Hindlimb muscle (tissue), 1 donor: Measurements from ENCODE around the gene FLNC. TPM values are rescaled to one million over a fixed set of nuclear protein-coding genes. Genes with fewer than 3 reads are reported as not detected.

Experiments used
- DNase-seq: peaks from one replicate; pipeline ENCODE4 v3.0.0-alpha.2; 2013
- polyA plus RNA-seq: library from polyadenylated mRNA; unstranded; fragments of 120-200 nt; gene quantifications from one replicate; pipeline ENCODE4 v1.2.1, GENCODE V29; 2013; ENCODE audit not compliant: insufficient read length

Gene FLNC
- polyA plus RNA-seq, 1 donor: 823 TPM

GRCh38 chr7:128894101-128894440 is 63.9 kb downstream of the FLNC start:
- no peak for DNase-seq

- no peak for DNase-seq
These were observed 65.1 kb downstream of the FLNC start for GRCh38 chr7:128895320-128895719.

GRCh38 chr7:128899392-128899791 is 69.2 kb downstream of the FLNC start:
- DNase-seq: no peak

GRCh38 chr7:128900237-128900636 is 70.0 kb downstream of the FLNC start:
- DNase-seq: no peak

GRCh38 chr7:128902761-128903585 is 72.8 kb downstream of the FLNC start:
- DNase-seq: no peak

GRCh38 chr7:128903621-128904361 is 73.6 kb downstream of the FLNC start:
- DNase-seq: no peak

GRCh38 chr7:128904381-128905197 is 74.4 kb downstream of the FLNC start:
- no peak for DNase-seq

GRCh38 chr7:128906001-128906765 is 76.0 kb downstream of the FLNC start:
- no peak for DNase-seq

GRCh38 chr7:128906766-128907559 is 76.8 kb downstream of the FLNC start:
- DNase-seq: no peak

Other genes with a start within 250 kb of the FLNC start
- gene GARIN1A, start 158.1 kb upstream of the FLNC start, polyA plus RNA-seq: 2.1 TPM
- 214 TPM for gene CALU, start 91.0 kb upstream of the FLNC start, polyA plus RNA-seq
- gene OPN1SW, start 54.6 kb upstream of the FLNC start, polyA plus RNA-seq: 2.2 TPM
- gene CCDC136, start 38.4 kb upstream of the FLNC start, polyA plus RNA-seq: 19.1 TPM
- 121 TPM for gene ATP6V1F, start 32.5 kb downstream of the FLNC start, polyA plus RNA-seq
- gene KCP, start 80.3 kb downstream of the FLNC start, polyA plus RNA-seq: 2.2 TPM
- gene IRF5, start 107.5 kb downstream of the FLNC start, polyA plus RNA-seq: 3.1 TPM
- gene TNPO3, start 224.7 kb downstream of the FLNC start, polyA plus RNA-seq: 30.9 TPM